Body of pancreas (tissue), 4 donors: ENCODE results near the gene SEMA4C. TPM values are rescaled to one million over a fixed set of nuclear protein-coding genes. Genes with fewer than 3 reads are reported as not detected.

ENCODE experiments used
- ATAC-seq: fragments of 150-250 bp; one replicate; pipeline ENCODE4 v1.9.1; 2016
- DNase-seq, 4 donors: peaks; one replicate each; pipeline ENCODE4 v3.0.0-alpha.2; 2019
- H3K27ac ChIP-seq, 4 donors: fragments of 200-600 bp; sonication (generic); 1 replicate in 3 of 4; 2 replicates in 1 of 4; pipeline versions ENCODE4 v1.5.1 to v1.6.1; 2016 to 2019; ENCODE audit warnings: mild to moderate bottlenecking in 1 of 4, mixed read lengths in 1 of 4, moderate library complexity in 1 of 4
- H3K27me3 ChIP-seq, 2 donors: fragments of 200-600 bp; sonication (generic); one replicate each; pipeline ENCODE4 v1.6.0; 2016; ENCODE audit warnings: mild to moderate bottlenecking in 1 of 2
- H3K36me3 ChIP-seq, 2 donors: fragments of 200-600 bp; sonication (generic); replicated peaks in 1 of 2; 2 replicates each; pipeline ENCODE4 v1.5.1; 2016; ENCODE audit warnings: low read depth in 2 of 2; ENCODE audit not compliant: insufficient read depth in 1 of 2
- H3K4me1 ChIP-seq: fragments of 200-600 bp; sonication (generic); one replicate; pipeline ENCODE4 v1.6.0; 2016
- H3K4me3 ChIP-seq, 2 donors: fragments of 200-600 bp; sonication (generic); 1 replicate in 1 of 2; 2 replicates in 1 of 2; pipeline ENCODE4 v1.5.1; 2016 to 2019
- H3K9me3 ChIP-seq, 3 donors: fragments of 200-600 bp; sonication (generic); 1 replicate in 2 of 3; 2 replicates in 1 of 3; pipeline ENCODE4 v1.5.1; 2016
- CTCF ChIP-seq, 7 experiments: fragments of 450-650 bp in 4 of 7; fragments of 200-600 bp in 3 of 7; sonication (generic) in 3 of 7; IDR thresholded peaks; one replicate each; pipeline ENCODE4 v1.5.1; 2016 to 2019; ENCODE audit warnings: antibody characterized with exemption in 7 of 7
- POLR2A ChIP-seq, 3 donors: fragments of 450-650 bp; IDR thresholded peaks; one replicate each; pipeline ENCODE4 v1.6.1; 2016; ENCODE audit warnings: antibody characterized with exemption in 3 of 3, mild to moderate bottlenecking in 2 of 3
- WGBS, 2 donors: methylation state at CpG; one replicate each; pipeline ENCODE4 v1.1.5; 2017; 5-methylcytosine and 5-hydroxymethylcytosine counted together
- intact Hi-C: fragments of 100-400 bp; cut with DNase I; formaldehyde crosslinking; loops from one replicate; pipeline ENCODE4 v1.15.1; 2023
- total RNA-seq, 2 donors: library from RNA; depleted of rRNA; stranded (reverse); fragments of >200 nt; gene quantifications; one replicate each; pipeline ENCODE4 v1.1.0, GENCODE V29; 2016

Gene SEMA4C
- total RNA-seq, 2 donors from 2014 or later: 11.2 to 13.7 TPM

- intact Hi-C loops: no loop called here
- ATAC-seq: no peak
- Histone ChIP-seq H3K36me3 (peaks cover 13 to 25% of the 10 kb centered on the region in 2 donors), H3K9me3 (no peaks in the 10 kb centered on the region), H3K27me3 (no peaks in the 10 kb centered on the region), H3K4me3 (no peak overlapping the region), H3K27ac (peak overlapping the region in 2 of 4 donors; percentile 36 to 87), H3K4me1 (peaks cover 33% of the 10 kb centered on the region)
- WGBS, 2 donors: 67 to 74% methylated on average over 4 to 5 of the region's 5 CpGs
- DNase-seq: no peak
- TF ChIP-seq POLR2A (IDR thresholded peaks at IDR 0.05) (no peak), CTCF (IDR thresholded peaks at IDR 0.05) (no peak)
Observed at GRCh38 chr2:96830044-96830562, 39.8 kb downstream of the SEMA4C start.

GRCh38 chr2:96828874-96829273 is 41.0 kb downstream of the SEMA4C start:
- H3K4me3 ChIP-seq: no peak overlapping the region
- H3K27ac ChIP-seq: no peak overlapping the region
- H3K36me3 ChIP-seq: peaks cover 13 to 25% of the 10 kb centered on the region in 2 donors
- WGBS, 2 donors: 92 to 95% methylated on average over 11 to 13 of the region's 13 CpGs
- H3K4me1 ChIP-seq: peaks cover 43% of the 10 kb centered on the region
- no peak for TF ChIP-seq CTCF (IDR thresholded peaks at IDR 0.05)
- no peak for TF ChIP-seq POLR2A (IDR thresholded peaks at IDR 0.05)
- no peak for ATAC-seq
- no peaks in the 10 kb centered on the region for H3K9me3 ChIP-seq
- no peaks in the 10 kb centered on the region for H3K27me3 ChIP-seq
- DNase-seq: no peak
- intact Hi-C loops: no loop called here

GRCh38 chr2:96828436-96828835 is 41.4 kb downstream of the SEMA4C start:
- intact Hi-C loops: no loop called here
- Histone ChIP-seq H3K4me3 (no peak overlapping the region), H3K36me3 (peaks cover 13 to 25% of the 10 kb centered on the region in 2 donors), H3K27me3 (no peaks in the 10 kb centered on the region), H3K27ac (no peak overlapping the region), H3K9me3 (no peaks in the 10 kb centered on the region), H3K4me1 (peaks cover 43% of the 10 kb centered on the region)
- DNase-seq (no peak), ATAC-seq (no peak)
- WGBS, 2 donors: 93 to 99% methylated on average over 14 of the region's 14 CpGs
- no peak for TF ChIP-seq POLR2A (IDR thresholded peaks at IDR 0.05)

GRCh38 chr2:96826546-96827278 is 43.2 kb downstream of the SEMA4C start:
- no peak for ATAC-seq
- Histone ChIP-seq H3K27me3 (no peaks in the 10 kb centered on the region), H3K36me3 (peaks cover 13 to 25% of the 10 kb centered on the region in 2 donors), H3K9me3 (no peaks in the 10 kb centered on the region), H3K27ac (no peak overlapping the region), H3K4me1 (peaks cover 43% of the 10 kb centered on the region), H3K4me3 (no peak overlapping the region)
- TF ChIP-seq POLR2A (IDR thresholded peaks at IDR 0.05): no peak
- TF ChIP-seq CTCF (IDR thresholded peaks at IDR 0.05): no peak
- intact Hi-C loops: no loop called here
- DNase-seq: no peak
- 88% methylated on average over 15 to 22 of the region's 22 CpGs for WGBS, 2 donors

GRCh38 chr2:96825057-96825456 is 44.8 kb downstream of the SEMA4C start:
- intact Hi-C loops: no loop called here
- Histone ChIP-seq H3K27me3 (no peaks in the 10 kb centered on the region), H3K4me1 (peaks cover 50% of the 10 kb centered on the region), H3K9me3 (no peaks in the 10 kb centered on the region), H3K27ac (no peak overlapping the region), H3K4me3 (no peak overlapping the region), H3K36me3 (peaks cover 13 to 23% of the 10 kb centered on the region in 2 donors)
- DNase-seq (no peak), ATAC-seq (no peak)
- WGBS, 2 donors: 89 to 91% methylated on average over 12 to 14 of the region's 14 CpGs
- TF ChIP-seq POLR2A (IDR thresholded peaks at IDR 0.05) (no peak), CTCF (IDR thresholded peaks at IDR 0.05) (no peak)
